NCI-H2081 treated with DMSO at 0.1 percent for 48 hours (cell line): Measurements from ENCODE around the gene MARCHF3.
"Not testable (repeated sequence)": the region's sequence is repeated elsewhere in the genome, so short reads cannot be mapped to it uniquely, and the experiment has no call there.

ENCODE experiments used
- DNase-seq: peaks from one replicate; lab custom pipeline; 2025; lab: John Stamatoyannopoulos, UW

MARCHF3 gene

GRCh38 chr5:126847456-126847820 is 182.9 kb downstream of the MARCHF3 start:
- no peak for DNase-seq

GRCh38 chr5:126846744-126847455 is 183.5 kb downstream of the MARCHF3 start:
- no peak for DNase-seq

- DNase-seq: no peak
These were observed 184.0 kb downstream of the MARCHF3 start for GRCh38 chr5:126846344-126846743.

- not testable (repeated sequence) for DNase-seq
These were observed 184.8 kb downstream of the MARCHF3 start for GRCh38 chr5:126845470-126846070.

GRCh38 chr5:126843375-126843774 is 187.0 kb downstream of the MARCHF3 start:
- not testable (repeated sequence) for DNase-seq

- DNase-seq: not testable (repeated sequence)
These were observed 191.0 kb downstream of the MARCHF3 start for GRCh38 chr5:126839407-126839806.

GRCh38 chr5:126837906-126838539 is 192.3 kb downstream of the MARCHF3 start:
- DNase-seq: no peak

- DNase-seq: no peak
These were observed 193.1 kb downstream of the MARCHF3 start for GRCh38 chr5:126837242-126837641.

GRCh38 chr5:126836778-126837177 is 193.6 kb downstream of the MARCHF3 start:
- DNase-seq: no peak

GRCh38 chr5:126831156-126831555 is 199.2 kb downstream of the MARCHF3 start:
- no peak for DNase-seq

- DNase-seq: no peak
These were observed 200.3 kb downstream of the MARCHF3 start for GRCh38 chr5:126830061-126830460.

GRCh38 chr5:126829098-126829497 is 201.3 kb downstream of the MARCHF3 start:
- no peak for DNase-seq

- no peak for DNase-seq
These were observed 203.6 kb downstream of the MARCHF3 start for GRCh38 chr5:126826619-126827215.

GRCh38 chr5:126819253-126819652 is 211.1 kb downstream of the MARCHF3 start:
- no peak for DNase-seq

GRCh38 chr5:126818736-126819135 is 211.6 kb downstream of the MARCHF3 start:
- no peak for DNase-seq
